ENCODE data around the gene OTOG.

OTOG gene

DNA sequence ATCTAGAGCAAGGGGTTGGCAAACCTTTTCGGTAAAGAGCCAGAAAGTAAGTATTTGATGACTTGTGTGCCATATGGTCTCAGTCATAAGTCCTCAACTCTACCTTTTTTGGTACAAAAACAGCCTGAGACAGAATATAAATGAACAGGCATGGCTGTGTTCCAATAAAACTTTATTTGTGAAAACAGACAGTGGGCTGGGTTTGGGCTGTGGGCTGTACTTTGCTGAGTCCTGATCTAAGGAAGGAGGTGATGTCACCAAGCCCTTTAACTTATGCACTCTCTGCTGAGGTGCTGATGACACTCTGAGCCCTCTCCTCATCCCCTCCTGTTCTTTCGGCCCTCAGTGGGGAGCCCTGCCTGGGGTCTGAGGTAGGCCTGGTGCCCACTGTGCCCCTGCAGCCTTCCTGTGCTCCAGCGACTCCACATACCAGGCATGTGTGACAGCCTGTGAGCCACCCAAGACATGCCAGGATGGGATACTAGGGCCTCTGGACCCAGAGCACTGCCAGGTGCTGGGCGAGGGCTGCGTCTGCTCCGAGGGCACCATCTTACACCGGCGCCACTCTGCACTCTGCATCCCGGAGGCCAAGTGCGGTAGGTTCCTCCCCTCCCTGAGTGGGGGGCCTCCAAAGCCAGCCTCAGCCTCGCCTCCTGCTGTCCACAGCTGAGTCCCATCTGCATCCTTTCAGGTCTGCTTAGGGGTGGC, 86.4 kb downstream of the OTOG start:
- no peak for DNase-seq (ENCODE audit: low read depth in 2 of 2)

GRCh38 chr11:17633987-17634775, 87.1 kb downstream of the OTOG start:
- no peak for DNase-seq (ENCODE audit: low read depth in 2 of 2)

DNA sequence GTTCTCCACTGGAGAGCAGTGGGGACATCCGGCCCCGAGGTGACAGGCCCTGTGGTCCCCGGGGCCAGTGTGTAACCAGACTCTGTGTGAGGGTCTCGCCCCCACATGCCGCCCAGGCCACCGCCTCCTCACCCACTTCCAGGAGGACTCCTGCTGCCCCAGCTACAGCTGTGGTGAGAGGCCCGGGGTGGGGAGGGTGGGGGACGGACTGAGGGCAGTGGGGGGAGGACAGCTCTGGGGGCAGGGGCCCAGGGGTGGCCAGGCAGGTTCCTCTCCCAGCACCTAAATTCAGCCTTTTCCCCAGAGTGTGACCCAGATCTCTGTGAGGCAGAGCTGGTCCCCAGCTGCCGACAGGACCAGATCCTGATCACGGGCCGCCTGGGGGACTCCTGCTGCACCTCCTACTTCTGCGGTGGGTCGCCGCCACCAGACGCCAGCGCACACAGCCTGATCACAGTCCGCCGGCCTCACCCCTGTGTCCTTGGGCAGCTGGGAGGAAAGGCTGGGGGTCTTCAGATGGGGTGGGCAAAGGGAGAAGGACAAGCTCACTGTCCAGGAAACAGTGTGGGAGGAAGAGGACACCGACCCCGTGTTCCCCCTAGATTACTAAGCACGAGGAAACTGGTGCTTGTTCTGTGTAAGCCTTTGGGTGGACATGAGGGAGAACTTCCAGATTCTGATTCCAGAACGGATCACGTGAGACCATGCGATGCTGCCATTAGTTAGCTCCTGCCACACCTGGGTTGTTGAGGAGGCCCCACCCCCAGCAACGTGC, 87.9 kb downstream of the OTOG start:
- no peak for DNase-seq (ENCODE audit: low read depth in 2 of 2)

DNA sequence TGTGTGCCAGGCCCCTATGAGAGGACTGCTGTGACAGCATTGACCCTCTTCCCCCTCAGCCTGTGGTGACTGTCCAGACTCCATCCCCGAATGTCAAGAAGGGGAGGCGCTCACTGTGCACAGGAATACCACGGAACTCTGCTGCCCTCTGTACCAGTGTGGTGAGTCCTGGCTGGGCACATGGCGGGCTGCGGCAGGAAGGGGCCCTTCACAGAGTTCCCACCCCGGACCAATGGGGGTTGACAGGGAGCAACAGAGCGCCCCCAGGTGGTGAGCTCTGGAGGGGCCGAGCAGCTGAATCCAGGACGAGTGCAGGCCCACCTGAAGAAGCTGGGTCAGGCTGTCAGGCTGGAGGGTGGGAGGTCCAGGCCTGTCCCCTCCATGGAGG, 88.5 kb downstream of the OTOG start:
- no peak for DNase-seq (ENCODE audit: low read depth in 2 of 2)

- DNase-seq (ENCODE audit: low read depth in 2 of 2): no peak
These were observed 89.7 kb downstream of the OTOG start for GRCh38 chr11:17636721-17637120.

DNA sequence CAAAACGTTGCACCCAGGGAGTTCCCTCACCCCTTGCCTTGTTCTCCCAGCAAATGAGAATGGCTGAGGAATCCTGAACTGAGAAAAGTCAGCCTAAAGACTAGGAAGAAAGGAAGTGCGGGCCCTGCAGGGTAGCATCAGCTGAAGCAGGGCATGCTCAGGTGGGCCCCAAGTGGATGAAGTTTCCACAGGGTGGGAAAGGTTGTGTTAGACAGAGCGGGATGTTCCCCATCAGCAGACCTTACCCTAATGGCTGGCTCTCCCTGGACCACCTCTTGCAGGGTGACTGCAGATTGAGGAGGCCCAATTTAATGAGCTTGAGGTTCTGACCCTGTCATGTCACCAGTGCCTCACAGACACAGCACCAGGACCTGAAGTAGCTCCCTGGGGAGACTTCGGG, 90.8 kb downstream of the OTOG start:
- DNase-seq (ENCODE audit: low read depth in 2 of 2): no peak

DNA sequence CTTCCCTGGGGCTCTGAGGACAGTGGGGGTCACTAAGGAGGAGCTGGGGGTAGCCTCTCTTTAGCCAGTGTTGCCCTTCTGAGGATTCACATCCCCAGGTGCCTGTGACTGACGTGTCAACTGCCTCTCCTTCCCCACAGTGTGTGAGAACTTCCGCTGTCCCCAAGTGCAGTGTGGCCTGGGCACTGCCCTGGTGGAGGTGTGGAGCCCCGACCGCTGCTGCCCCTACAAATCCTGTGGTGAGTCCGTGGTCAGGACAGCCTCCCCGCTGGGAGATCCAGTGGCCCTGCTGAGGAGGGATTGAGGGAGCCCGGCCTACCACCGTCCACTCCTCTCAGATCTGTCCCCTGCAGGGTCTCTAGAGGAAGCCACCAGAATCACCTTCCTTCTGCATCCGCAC, 91.3 kb downstream of the OTOG start:
- DNase-seq (ENCODE audit: low read depth in 2 of 2): no peak

DNA sequence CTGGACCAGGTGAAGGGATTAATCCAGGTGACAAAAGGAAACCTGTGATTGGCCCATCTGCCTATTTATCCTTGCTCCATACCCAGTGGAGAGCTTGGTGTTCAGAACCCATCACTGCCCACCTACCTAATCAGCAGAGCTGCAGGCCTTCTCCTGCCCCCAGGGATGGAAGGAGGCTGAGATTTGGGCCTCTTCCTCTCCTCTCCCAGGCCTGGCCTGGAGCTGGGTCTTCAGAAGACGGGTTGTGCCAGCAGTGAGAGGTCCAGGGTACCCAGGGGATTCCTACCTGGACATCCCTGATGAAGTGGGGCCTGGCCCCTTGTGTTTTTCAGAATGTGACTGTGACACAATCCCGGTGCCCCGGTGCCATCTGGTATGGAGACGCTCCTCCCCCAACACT, 92.0 kb downstream of the OTOG start:
- no peak for DNase-seq (ENCODE audit: low read depth in 2 of 2)

GRCh38 chr11:17639781-17640180, 92.7 kb downstream of the OTOG start:
- no peak for DNase-seq (ENCODE audit: low read depth in 2 of 2)

- no peak for DNase-seq (ENCODE audit: low read depth in 2 of 2)
These were observed 93.6 kb downstream of the OTOG start for GRCh38 chr11:17640493-17641164.

- DNase-seq (ENCODE audit: low read depth in 2 of 2): no peak
These were observed 94.8 kb downstream of the OTOG start for GRCh38 chr11:17641792-17642350.

DNA sequence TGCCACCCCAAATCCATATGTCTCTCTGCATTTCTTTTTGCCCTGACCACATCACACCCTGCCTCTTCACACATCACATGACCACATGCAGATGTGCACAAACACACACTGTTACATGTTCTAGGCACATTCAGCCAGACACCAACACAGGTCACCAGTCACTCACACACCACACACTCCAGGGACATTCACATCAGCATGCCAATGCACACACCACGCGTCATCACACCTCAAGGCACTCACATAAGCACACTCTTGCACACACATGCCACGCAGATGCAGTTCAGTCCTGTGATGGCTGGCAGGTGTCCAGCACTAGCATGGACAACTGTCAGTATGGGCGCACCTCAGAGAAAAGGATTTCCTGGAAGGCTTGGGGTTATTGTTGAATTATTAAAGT, 95.3 kb downstream of the OTOG start:
- no peak for DNase-seq (ENCODE audit: low read depth in 2 of 2)

GRCh38 chr11:17642980-17643379, 95.9 kb downstream of the OTOG start:
- DNase-seq (ENCODE audit: low read depth in 2 of 2): no peak

GRCh38 chr11:17643506-17644405, 96.7 kb downstream of the OTOG start:
- no peak for DNase-seq (ENCODE audit: low read depth in 2 of 2)

GRCh38 chr11:17645190-17645970, 98.3 kb downstream of the OTOG start:
- DNase-seq (ENCODE audit: low read depth in 2 of 2): no peak

DNA sequence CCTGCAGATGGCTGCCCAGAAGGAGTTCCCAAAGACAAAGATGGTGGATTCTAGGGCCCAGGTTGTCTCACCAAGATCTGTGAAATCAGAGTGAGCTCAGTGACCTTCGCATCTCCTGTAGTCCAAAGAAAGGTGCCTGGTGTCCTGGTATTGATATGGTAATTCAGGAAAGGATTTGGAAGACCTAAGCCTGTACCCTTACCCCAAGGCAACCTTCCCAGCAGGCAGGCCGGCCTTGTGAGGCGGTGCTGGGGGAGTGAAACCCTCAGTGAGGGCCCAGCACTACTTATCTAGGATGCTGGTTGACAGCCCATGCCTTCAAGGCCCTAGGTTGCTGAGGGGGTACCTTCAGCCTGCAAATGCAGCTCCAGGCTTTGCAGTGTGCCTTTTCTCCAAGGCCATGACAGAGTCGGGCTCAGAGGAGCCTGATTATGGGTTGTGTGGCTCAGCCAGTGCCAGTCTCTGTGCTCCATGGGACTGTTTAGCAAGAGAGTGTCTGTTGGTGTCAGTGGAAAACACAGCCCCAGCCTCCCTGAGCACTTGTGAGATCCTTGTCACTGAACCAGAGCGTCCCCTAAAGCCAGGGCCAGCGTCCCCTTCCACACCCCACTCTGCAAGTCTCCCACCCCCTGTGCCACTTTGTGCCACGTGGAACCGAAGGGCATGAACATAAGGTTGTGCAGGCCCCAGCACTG, 99.5 kb downstream of the OTOG start:
- no peak for DNase-seq (ENCODE audit: low read depth in 2 of 2)

DNA sequence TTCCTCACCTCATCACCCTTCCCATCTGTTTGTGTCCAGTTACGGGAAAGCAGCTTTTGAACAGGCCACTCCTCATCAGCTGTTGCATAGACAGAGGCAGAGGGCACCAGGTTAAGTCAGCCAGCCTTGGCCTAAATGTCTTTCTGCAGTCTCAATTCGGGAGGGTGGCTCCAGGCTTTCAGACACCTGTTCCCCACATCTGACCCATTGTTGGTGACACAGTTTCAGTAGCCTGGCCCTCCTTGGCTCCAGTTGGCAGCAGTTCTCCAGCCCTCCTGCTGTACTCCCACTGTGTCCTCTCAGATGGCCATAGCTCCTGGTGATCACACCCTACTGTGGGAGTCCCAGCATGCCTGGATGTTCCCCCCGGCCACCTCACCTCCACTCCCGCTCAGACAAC, 101.5 kb downstream of the OTOG start:
- DNase-seq (ENCODE audit: low read depth in 2 of 2): no peak

GRCh38 chr11:17649261-17649660, 102.2 kb downstream of the OTOG start:
- no peak for DNase-seq (ENCODE audit: low read depth in 2 of 2)

DNA sequence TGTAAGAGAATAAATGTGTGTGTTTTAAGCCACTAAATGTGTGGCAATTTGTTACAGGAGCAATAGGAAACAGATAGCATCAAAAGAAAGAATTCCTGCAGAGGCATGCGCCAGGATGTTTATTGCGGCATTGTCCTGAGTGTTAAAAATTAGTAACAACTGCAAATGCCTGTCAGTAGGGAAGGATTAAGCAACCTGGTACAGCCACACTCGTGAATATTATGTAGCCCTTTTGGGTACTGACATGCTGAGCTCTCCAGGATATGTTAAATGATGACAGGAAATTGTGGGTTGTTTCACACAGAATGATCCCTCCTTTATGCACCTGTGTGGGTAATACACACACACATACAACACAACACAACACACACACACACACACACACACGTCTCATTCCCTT, 102.6 kb downstream of the OTOG start:
- DNase-seq (ENCODE audit: low read depth in 2 of 2): no peak

All from stimulated activated CD8-positive, alpha-beta memory T cell treated with anti-CD3 and anti-CD28 coated beads, Interleukin-15, amount 100 ng/mL, for 4 hours (primary cell).